GM12878 (cell line): ENCODE results near the gene CDK7. TPM values are rescaled to one million over a fixed set of nuclear protein-coding genes. Genes with fewer than 3 reads are reported as not detected.

Experiments
- ATAC-seq: fragments of 200-7000 bp; cut with Tn5 transposase; 3 replicates; pipeline ENCODE4 v1.9.1; 2020; ENCODE audit warnings: mild to moderate bottlenecking, moderate library complexity
- BruUV-seq: library from RNA; stranded (reverse); fragments of 400-500 nt; replicated peaks from 2 replicates; lab custom pipeline; 2021; lab: Mats Ljungman, UMichigan
- CTCF ChIA-PET: fragments of 300-600 bp; sonication (Branson Sonifier 250); formaldehyde crosslinking; extraction: SDS; loops from one replicate; lab custom pipeline; 2021; ENCODE audit warnings: inconsistent platforms; lab: Yijun Ruan, JAX
- POLR2A ChIA-PET: fragments of 350-600 bp; formaldehyde crosslinking; extraction: SDS; loops from one replicate; lab custom pipeline; 2021; ENCODE audit warnings: inconsistent platforms; lab: Charles Lee
- RAD21 ChIA-PET: fragments of 300-600 bp; sonication (Branson Sonifier 250); formaldehyde crosslinking; loops from one replicate; lab custom pipeline; 2023; ENCODE audit warnings: antibody characterized with exemption; ENCODE audit not compliant: unreplicated experiment; lab: Charles Lee
- SMC1A ChIA-PET: fragments of 300-600 bp; sonication (Branson Sonifier 250); formaldehyde crosslinking; loops from one replicate; lab custom pipeline; 2023; ENCODE audit not compliant: unreplicated experiment, uncharacterized antibody; lab: Charles Lee
- DNase-seq: peaks from one replicate; pipeline ENCODE4 v3.0.0-alpha.2; 2011; ENCODE audit warnings: low read depth, low spot score
- FAIRE-seq: peaks from 3 replicates; lab custom pipeline; 2011; peaks lifted over from hg19 to GRCh38; lab: Jason Lieb, UNC
- H2AFZ ChIP-seq: 2 replicates; pipeline ENCODE4 v1.6.0; 2011; ENCODE audit warnings: low read depth, low read length, control low read depth; ENCODE audit not compliant: control insufficient read depth
- H3K27ac ChIP-seq: 2 replicates; pipeline ENCODE4 v1.5.1; 2011; ENCODE audit warnings: control low read depth; ENCODE audit not compliant: control insufficient read depth, insufficient read depth
- H3K27me3 ChIP-seq, 2 experiments: replicated peaks in 1 of 2; 2 replicates each; pipeline versions ENCODE4 v1.6.0 to v1.6.1; 2011; ENCODE audit warnings: low read length in 1 of 2; ENCODE audit not compliant: control insufficient read depth in 2 of 2, insufficient read depth in 2 of 2
- H3K36me3 ChIP-seq, 2 experiments: 2 replicates each; pipeline ENCODE4 v1.5.1; 2011; ENCODE audit warnings: low read length in 1 of 2; ENCODE audit not compliant: control insufficient read depth in 2 of 2, insufficient read depth in 2 of 2
- H3K4me1 ChIP-seq: 2 replicates; pipeline ENCODE4 v1.6.1; 2011; ENCODE audit warnings: mild to moderate bottlenecking, low read length, moderate library complexity, mixed read lengths; ENCODE audit not compliant: control insufficient read depth, insufficient read depth
- H3K4me2 ChIP-seq: 2 replicates; pipeline ENCODE4 v1.6.0; 2011; ENCODE audit warnings: control low read depth; ENCODE audit not compliant: control insufficient read depth, insufficient read depth
- H3K4me3 ChIP-seq: fragments of 200-600 bp; sonication (generic); 2 replicates; pipeline ENCODE4 v1.5.1; 2016
- H3K79me2 ChIP-seq: 2 replicates; pipeline ENCODE4 v1.6.0; 2011; ENCODE audit warnings: low read length; ENCODE audit not compliant: control insufficient read depth, insufficient read depth
- H3K9ac ChIP-seq: 2 replicates; pipeline ENCODE4 v1.8.0; 2011; ENCODE audit warnings: low read length, control low read depth, mixed read lengths; ENCODE audit not compliant: control insufficient read depth, insufficient read depth
- H3K9me3 ChIP-seq: replicated peaks from 3 replicates; pipeline ENCODE4 v1.5.1; 2011; ENCODE audit warnings: mild to moderate bottlenecking, low read length; ENCODE audit not compliant: control insufficient read depth, insufficient read depth
- H4K20me1 ChIP-seq: 2 replicates; pipeline ENCODE4 v1.6.0; 2011; ENCODE audit not compliant: control insufficient read depth, insufficient read depth
- IRF5 ChIP-seq: fragments of 450-650 bp; IDR thresholded peaks from 2 replicates; pipeline ENCODE4 v1.6.1; 2017; ENCODE audit warnings: borderline replicate concordance
- JUNB ChIP-seq: IDR thresholded peaks from 2 replicates; pipeline ENCODE4 v1.6.1; 2016; ENCODE audit warnings: antibody characterized with exemption, mild to moderate bottlenecking
- JUND ChIP-seq: IDR thresholded peaks from 2 replicates; pipeline ENCODE4 v1.6.1; 2012; ENCODE audit warnings: low read depth, mild to moderate bottlenecking, low read length, improper control_type of control experiment, moderate library complexity
- NFYB ChIP-seq: IDR thresholded peaks from 2 replicates; pipeline ENCODE4 v1.6.1; 2011; ENCODE audit warnings: low read depth, mild to moderate bottlenecking, low read length, improper control_type of control experiment, moderate library complexity; ENCODE audit not compliant: insufficient read depth
- RAD51 ChIP-seq: fragments of 450-650 bp; IDR thresholded peaks from 2 replicates; pipeline ENCODE4 v1.6.1; 2016; ENCODE audit warnings: moderate library complexity, mild to moderate bottlenecking, inconsistent platforms
- SIN3A ChIP-seq: IDR thresholded peaks from 2 replicates; pipeline ENCODE4 v1.6.1; 2012; ENCODE audit warnings: low read depth, low read length, improper control_type of control experiment
- TCF7 ChIP-seq: IDR thresholded peaks from 2 replicates; pipeline ENCODE4 v1.6.1; 2014; ENCODE audit warnings: antibody characterized with exemption, borderline replicate concordance
- ZNF687 ChIP-seq: fragments of 450-650 bp; IDR thresholded peaks from 2 replicates; pipeline ENCODE4 v1.6.1; 2017; ENCODE audit warnings: mild to moderate bottlenecking, moderate library complexity
- WGBS: methylation state at CpG from one replicate; pipeline ENCODE4 v1.1.6; 2016; ENCODE audit warnings: low lambda C conversion rate; ENCODE audit not compliant: insufficient replicate concordance, insufficient coverage; ENCODE audit errors: missing lambda C conversion rate; 5-methylcytosine and 5-hydroxymethylcytosine counted together
- in situ Hi-C: fragments of 300-500 bp; cut with MboI; formaldehyde crosslinking; loops from 9 replicates; pipeline ENCODE4 v1.14.3; 2018; ENCODE audit warnings: mixed read lengths
- intact Hi-C: fragments of 100-400 bp; cut with micrococcal nuclease; formaldehyde crosslinking; loops from one replicate; pipeline ENCODE4 v1.14.2; 2022; ENCODE audit not compliant: unreplicated experiment
- polyA plus RNA-seq, 11 experiments: library from polyadenylated mRNA; depleted of rRNA in 4 of 11; unstranded in 6 of 11; stranded (reverse) in 5 of 11; fragments of >200 nt; fragmentation: Nextera tagmentation in 4 of 11; fragmentation: Illumina TruSeq in 1 of 11; extraction: Ambion mirVana in 4 of 11; extraction: Trizol in 1 of 11; gene quantifications; 1 replicate in 1 of 11; 2 replicates in 10 of 11; pipeline versions ENCODE4 v1.2.1 to v1.2.3, GENCODE V29; 2011 to 2016; ENCODE audit warnings: inconsistent platforms in 2 of 11, missing spikeins in 2 of 11, low read depth in 1 of 11
- total RNA-seq, 4 experiments: library from RNA; depleted of rRNA in 3 of 4; stranded (reverse); fragments of >200 nt in 3 of 4; fragmentation: Illumina TruSeq in 1 of 4; extraction: Trizol in 1 of 4; gene quantifications; 2 replicates each; pipeline versions ENCODE4 v1.2.1 to v1.2.3, GENCODE V29; 2013 to 2021
- TF ChIP-seq, protein P1 (sequence below): fragments of 450-650 bp; formaldehyde crosslinking; IDR thresholded peaks from 2 replicates; pipeline ENCODE4 v1.5.0; 2022; ENCODE audit warnings: mild to moderate bottlenecking, missing genetic modification characterization

Gene CDK7
- total and polyA plus RNA-seq, 10 of the 15 experiments (the other 5 are each of a cell fraction or from before 2014, with no cell fraction given): 26.0 to 93.9 (median 43.0) TPM

GRCh38 chr5:69285448-69286116, 50.9 kb downstream of the CDK7 start (continued):
- TF ChIP-seq ZNF687 (no peak), IRF5 (no peak)
- TF ChIP-seq, all 136 proteins: peak for 0

DNA sequence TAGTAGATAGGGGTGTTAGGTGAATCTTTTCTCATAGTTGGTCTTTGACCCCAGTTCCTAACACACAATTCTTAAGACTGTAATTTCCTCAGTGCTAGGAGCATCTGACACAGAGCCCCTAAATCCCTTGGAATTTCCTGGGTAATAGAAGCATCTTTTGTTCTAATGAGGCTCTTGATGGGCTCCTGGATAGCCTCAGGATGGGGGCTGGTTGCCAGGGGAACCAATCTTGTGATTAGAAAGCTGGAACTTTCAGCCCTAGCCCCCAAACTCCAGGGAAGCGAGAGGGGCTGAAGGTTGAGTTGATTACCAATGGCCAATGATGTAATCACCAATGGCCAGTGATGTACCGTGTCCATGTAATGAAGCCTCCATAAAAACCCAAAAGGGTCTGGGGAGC, 53.4 kb downstream of the CDK7 start:
- H3K9ac ChIP-seq: no peak overlapping the region
- no peaks in the 10 kb centered on the region for H3K79me2 ChIP-seq
- no peaks in the 10 kb centered on the region for H3K27me3 ChIP-seq
- RAD21 ChIA-PET: no interaction called here
- H2AFZ ChIP-seq: no peak overlapping the region
- WGBS: 75% methylated on average over 2 of the region's 2 CpGs
- ATAC-seq (no peak), FAIRE-seq (no peak), DNase-seq (no peak)
- no peak for TF ChIP-seq NFYB
- TF ChIP-seq, protein P1, sequence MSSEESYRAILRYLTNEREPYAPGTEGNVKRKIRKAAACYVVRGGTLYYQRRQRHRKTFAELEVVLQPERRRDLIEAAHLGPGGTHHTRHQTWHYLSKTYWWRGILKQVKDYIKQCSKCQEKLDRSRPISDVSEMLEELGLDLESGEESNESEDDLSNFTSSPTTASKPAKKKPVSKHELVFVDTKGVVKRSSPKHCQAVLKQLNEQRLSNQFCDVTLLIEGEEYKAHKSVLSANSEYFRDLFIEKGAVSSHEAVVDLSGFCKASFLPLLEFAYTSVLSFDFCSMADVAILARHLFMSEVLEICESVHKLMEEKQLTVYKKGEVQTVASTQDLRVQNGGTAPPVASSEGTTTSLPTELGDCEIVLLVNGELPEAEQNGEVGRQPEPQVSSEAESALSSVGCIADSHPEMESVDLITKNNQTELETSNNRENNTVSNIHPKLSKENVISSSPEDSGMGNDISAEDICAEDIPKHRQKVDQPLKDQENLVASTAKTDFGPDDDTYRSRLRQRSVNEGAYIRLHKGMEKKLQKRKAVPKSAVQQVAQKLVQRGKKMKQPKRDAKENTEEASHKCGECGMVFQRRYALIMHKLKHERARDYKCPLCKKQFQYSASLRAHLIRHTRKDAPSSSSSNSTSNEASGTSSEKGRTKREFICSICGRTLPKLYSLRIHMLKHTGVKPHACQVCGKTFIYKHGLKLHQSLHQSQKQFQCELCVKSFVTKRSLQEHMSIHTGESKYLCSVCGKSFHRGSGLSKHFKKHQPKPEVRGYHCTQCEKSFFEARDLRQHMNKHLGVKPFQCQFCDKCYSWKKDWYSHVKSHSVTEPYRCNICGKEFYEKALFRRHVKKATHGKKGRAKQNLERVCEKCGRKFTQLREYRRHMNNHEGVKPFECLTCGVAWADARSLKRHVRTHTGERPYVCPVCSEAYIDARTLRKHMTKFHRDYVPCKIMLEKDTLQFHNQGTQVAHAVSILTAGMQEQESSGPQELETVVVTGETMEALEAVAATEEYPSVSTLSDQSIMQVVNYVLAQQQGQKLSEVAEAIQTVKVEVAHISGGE (CRISPR knock-in tag): no peak
- TF ChIP-seq TCF7: no peak
- TF ChIP-seq SIN3A: no peak
- no peak for TF ChIP-seq RAD51
- no peak for TF ChIP-seq JUND
- TF ChIP-seq JUNB: no peak
- SMC1A ChIA-PET: interaction anchor here (1.1 kb wide), 1 partner anchor 188 kb away, joined by 3 read pairs; no protein-coding TSS in a partner anchor
- POLR2A ChIA-PET: no interaction called here
- CTCF ChIA-PET: no interaction called here
- H3K4me1 ChIP-seq: no peaks in the 10 kb centered on the region
- H4K20me1 ChIP-seq: no peaks in the 10 kb centered on the region
- no peak overlapping the region for H3K4me3 ChIP-seq
- no peaks in the 10 kb centered on the region for H3K9me3 ChIP-seq
- in situ Hi-C loops (no loop called here), intact Hi-C loops (no loop called here)
- H3K27ac ChIP-seq: no peak overlapping the region
- H3K4me2 ChIP-seq: no peak overlapping the region
- peaks cover 0 to 6% of the 10 kb centered on the region in 2 experiments; a peak in 1 of 4 replicates for H3K36me3 ChIP-seq
- BruUV-seq: no TSS peak
